GM11168 (cell line): ENCODE measurements around the gene EZH2.

Experiments used
- in situ Hi-C: fragments of 300-500 bp; cut with MboI; formaldehyde crosslinking; loops from one replicate; pipeline ENCODE4 v1.12.0; 2022; ENCODE audit warnings: low sequenced_read_pairs; ENCODE audit not compliant: unreplicated experiment

EZH2 gene

DNA sequence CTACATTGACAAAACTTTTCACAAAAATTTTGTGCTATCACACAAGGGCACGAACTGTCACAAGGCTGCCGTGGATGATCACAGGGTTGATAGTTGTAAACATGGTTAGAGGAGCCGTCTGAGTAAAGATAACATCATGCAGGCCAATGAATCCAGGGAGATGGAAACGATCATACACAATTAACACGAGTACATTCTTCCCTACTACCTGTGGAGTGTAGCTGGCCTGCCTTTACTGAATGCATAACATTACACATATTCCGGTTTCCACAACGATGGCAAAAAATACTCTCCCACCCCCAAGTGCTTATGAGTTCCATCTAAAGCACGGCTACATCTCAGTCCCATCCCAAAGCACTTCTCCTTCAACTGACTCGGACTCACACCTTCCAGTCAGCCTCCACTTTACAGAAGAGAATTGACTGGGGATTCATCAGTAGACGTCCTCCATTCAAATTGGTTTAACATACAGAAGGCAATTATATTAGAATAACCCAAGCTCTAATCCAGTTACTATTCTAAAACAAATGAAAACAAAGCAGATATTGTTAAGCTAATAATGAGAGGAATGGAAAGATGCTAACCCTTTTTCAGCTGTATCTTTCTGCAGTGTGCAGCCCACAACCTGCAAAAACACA, 69.0 kb downstream of the EZH2 start:
- in situ Hi-C loops = no loop called here

GRCh38 chr7:148813890-148814289, 70.2 kb downstream of the EZH2 start:
- in situ Hi-C loops = no loop called here

DNA sequence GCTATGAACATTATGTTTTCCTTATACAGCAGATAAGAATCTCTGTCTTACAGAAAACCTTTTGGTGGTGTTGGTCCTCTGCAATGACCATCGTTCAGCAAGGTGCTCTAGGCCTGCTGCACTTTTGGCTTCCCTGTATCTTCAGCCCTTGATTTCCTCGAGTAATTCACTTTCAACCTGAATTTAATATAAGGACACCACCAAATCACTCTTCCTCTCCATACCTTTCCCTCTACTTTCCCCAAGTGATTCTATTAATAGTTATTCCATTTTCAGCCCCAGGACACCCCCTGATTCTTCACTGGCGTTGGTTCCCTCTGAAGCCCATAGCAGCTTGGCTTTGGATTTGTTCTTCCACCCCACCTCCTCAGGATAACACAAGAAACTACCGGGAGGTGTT, 72.2 kb downstream of the EZH2 start:
- in situ Hi-C loops = no loop called here

DNA sequence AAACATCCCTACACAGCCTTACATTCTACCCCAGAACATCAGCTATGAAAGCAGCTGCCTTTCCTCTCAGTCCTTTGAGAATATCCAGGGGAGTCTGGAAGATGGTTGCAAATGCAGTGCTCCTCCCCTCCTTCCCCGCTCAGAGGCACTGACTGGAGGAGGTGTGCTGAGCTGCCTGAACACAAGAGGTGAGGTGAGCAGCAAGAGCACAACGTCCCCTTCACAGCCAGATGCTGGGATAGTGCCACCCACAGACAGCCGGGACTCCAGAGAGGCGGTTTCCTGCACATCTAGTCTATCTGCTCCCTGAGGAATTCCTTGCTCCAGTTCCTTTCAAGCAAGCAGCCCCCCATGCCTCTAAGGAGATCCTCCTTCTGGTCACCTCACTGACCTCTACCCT, 74.2 kb downstream of the EZH2 start:
- in situ Hi-C loops = no loop called here

GRCh38 chr7:148807436-148807835, 76.7 kb downstream of the EZH2 start:
- in situ Hi-C loops = no loop called here

DNA sequence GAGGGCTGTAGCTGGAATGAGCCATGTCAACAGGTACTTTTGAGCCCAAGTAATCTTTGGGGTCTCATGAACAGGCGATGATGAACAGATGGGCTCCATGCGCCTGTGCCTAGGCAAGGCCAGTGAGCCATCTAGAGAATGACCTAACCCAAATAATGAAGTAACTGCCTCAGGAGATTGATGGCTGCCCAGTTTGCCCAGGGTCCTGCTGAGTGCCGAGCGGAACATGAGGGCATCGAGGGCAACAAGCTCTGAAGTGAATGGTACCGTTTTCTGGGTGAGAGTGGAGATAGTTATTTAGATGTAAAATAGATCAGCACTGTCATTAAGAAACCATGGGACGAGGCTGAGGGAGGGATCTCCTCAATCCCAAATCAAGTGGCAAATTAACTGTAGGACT, 77.9 kb downstream of the EZH2 start:
- in situ Hi-C loops = no loop called here

DNA sequence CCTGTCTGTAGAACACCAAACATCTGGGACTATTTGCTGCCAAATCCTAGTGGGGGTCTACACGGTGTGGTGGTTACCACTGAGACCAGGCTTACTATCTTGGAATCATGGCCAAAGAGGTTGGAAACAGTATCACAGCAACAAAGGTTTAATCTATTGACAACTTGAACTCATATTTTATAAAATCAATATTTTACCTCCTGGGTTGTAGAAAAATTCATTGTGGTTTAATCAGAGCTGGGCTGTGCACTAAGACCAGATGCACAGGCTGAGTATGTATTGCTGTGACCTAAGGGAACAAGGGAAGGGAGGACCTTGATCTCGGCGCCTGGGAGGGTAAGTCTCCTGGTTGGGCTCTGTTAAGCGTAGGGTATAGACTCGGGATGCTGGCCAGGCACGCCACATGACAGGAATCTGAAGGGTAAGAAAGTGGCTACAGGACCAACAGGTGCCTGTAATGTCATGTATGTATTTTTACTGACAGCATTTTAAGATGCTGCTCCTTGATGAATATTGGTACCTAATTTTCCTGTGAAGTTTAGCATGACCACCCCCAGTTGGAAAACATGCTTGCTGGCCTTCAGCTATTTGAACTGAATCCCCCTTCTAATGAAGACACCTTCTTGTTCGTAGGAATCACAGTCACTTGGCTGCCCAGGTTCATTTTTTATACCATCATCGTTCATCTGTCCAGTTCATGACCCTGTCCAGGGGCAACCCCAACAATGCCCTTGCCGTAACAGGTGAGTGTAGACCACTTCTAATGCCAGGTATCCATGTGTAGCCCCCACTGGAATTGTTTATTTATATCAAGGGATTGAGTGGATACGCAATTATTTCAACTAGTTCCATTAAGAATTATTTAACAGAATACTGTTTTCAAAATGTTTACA, 79.5 kb downstream of the EZH2 start:
- in situ Hi-C loops = no loop called here

GRCh38 chr7:148803094-148803493, 81.0 kb downstream of the EZH2 start:
- in situ Hi-C loops = no loop called here

GRCh38 chr7:148802101-148802493, 82.0 kb downstream of the EZH2 start:
- in situ Hi-C loops = no loop called here

GRCh38 chr7:148800677-148801076, 83.4 kb downstream of the EZH2 start:
- in situ Hi-C loops = no loop called here

- in situ Hi-C loops = no loop called here
Observed at GRCh38 chr7:148799893-148800555, 84.1 kb downstream of the EZH2 start.

DNA sequence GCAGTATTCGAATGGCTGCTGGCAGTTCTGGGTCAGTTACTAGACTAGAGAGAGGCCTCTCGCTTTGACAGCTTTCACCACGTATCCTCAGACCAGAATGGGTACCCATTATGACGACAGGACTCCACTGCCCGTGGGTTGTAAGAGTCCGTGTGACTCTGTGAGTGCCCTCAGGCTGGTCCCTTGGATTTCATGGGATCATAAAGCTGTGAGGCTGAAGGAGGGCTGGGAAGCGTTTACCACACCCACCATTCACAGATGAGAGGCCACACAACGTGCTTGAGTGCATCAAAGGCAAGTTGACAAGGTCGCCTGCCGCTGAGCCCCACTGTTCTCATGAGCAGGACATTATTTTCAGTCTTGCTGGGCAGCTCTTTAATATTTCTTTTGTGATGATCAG, 87.2 kb downstream of the EZH2 start:
- in situ Hi-C loops = no loop called here

DNA sequence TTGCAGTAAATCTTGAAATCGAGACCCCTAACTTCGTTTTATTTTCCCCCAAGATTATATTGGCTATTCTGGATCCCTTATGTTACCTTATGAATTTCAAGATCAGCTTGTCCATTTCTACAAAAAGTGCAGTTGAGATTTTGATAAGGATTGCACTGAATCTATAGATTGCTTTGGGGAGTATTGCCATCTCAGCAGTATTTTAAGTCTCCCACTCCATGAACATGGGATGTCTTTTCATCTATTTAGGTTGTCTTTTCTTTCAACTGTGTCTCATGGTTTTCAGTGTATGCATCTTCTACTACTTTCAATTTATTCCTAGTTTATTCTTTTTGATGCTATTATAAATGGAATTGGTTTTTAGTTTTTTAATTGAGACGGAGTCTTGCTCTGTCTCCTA, 89.6 kb downstream of the EZH2 start:
- in situ Hi-C loops = no loop called here

DNA sequence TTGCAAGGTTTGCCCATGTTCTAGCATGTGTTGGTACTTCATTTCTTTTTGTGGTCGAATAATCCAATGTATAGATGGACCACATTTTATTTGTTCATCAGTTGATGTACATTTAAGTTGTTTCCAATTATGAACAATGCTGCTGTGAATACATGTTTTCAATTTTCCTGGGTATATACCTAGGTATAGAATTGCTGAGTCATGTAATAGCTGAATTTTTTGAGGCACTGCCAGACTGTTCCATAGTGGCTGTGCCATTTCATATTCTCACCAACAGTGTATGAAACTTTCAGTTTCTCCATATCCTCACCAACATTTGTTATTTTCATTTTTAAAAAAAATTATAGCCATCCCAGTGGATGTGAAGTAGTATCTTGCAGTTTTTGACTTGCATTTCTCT, 90.5 kb downstream of the EZH2 start:
- in situ Hi-C loops = no loop called here

GRCh38 chr7:148791546-148791945, 92.5 kb downstream of the EZH2 start:
- in situ Hi-C loops = no loop called here

- in situ Hi-C loops = no loop called here
Observed at GRCh38 chr7:148790850-148791249, 93.2 kb downstream of the EZH2 start.

DNA sequence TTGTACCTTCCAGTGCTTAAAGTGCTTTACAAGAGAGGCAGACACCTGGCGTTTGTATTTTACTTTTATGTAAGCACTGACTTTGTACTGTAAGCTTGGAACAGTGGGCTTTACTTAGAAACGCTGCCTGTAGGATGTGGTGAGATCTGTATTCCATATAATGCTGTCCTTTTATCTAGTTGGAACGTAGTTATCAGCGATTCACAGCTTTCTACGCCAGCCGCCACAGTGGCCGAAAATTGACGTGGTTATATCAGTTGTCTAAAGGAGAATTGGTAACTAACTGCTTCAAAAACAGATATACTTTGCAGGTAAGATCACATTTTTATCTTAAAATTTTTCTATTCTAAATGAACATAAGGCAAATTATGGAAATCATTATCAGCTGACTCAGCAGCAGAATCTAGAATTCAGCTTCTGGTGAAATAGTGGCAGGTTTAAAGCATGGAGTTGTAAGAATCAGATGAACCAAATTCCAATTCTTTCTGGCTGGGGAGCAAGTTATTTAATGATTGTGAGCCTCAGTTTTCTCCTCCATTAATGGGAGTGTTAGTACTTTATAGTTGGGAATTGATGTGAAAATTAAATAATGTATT, 93.9 kb downstream of the EZH2 start:
- in situ Hi-C loops = no loop called here

DNA sequence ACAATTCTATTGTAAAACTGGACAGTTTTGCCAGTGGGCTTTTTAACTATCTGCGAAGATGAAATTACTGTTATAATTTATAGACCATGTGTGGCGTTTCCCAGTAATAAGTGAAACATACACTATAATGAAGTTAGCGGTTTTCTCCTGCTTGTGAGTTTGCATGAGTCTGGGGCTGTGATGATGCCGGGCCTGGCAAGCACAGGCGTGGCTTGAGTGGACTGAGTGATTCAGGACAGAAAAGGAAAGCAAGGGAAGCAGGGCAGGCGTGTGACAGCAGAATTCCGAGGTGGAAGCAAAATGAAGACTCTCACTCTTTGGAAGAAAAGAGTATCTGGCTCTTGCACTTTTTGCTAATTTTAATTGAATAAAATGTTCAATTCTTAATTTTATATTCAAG, 94.9 kb downstream of the EZH2 start:
- in situ Hi-C loops = no loop called here

GRCh38 chr7:148787571-148788295, 96.4 kb downstream of the EZH2 start:
- in situ Hi-C loops = no loop called here

DNA sequence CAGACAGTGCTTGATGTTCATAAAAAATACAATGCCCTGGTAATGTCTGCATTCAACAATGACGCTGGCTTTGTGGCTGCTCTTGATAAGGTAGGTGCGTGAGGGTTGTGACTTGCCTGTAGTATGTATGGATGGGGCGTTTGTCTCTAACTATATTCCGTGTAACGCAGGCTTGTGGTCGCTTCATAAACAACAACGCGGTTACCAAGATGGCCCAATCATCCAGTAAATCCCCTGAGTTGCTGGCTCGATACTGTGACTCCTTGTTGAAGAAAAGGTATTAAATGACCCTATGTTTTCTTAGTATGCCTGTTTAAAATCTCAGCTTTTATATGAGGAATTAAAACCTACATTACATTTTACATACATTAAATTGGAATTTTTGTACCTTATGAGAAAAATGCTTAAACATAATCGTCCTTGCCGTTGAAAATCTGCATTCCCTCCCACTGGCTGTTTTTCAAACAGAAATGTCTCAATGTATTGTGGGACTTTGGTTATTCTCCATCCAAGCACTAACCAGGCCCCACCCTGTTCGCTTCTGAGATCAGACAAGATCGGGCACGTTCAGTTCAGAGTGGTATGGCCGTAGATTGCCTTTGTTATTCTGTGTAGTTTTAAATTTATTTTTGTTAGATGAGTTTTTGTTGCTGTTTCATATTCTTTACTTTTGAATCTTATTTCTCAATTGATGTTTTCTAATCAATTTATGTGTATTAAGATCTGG, 100.1 kb downstream of the EZH2 start:
- in situ Hi-C loops = no loop called here
